NCI-H2171 treated with DMSO at 0.1 percent for 48 hours (cell line): ENCODE data around the gene IFITM5.
"Not testable (repeated sequence)": the region's sequence is repeated elsewhere in the genome, so short reads cannot be mapped to it uniquely, and the experiment has no call there.

ENCODE experiments used
- DNase-seq: peaks from one replicate; lab custom pipeline; 2025; lab: John Stamatoyannopoulos, UW

IFITM5 gene

GRCh38 chr11:295351-296170 lies 3.8 kb downstream of the IFITM5 start:
- no peak for DNase-seq

GRCh38 chr11:294780-295179 lies 4.5 kb downstream of the IFITM5 start:
- no peak for DNase-seq

GRCh38 chr11:293852-294661 lies 5.3 kb downstream of the IFITM5 start:
- no peak for DNase-seq

DNA sequence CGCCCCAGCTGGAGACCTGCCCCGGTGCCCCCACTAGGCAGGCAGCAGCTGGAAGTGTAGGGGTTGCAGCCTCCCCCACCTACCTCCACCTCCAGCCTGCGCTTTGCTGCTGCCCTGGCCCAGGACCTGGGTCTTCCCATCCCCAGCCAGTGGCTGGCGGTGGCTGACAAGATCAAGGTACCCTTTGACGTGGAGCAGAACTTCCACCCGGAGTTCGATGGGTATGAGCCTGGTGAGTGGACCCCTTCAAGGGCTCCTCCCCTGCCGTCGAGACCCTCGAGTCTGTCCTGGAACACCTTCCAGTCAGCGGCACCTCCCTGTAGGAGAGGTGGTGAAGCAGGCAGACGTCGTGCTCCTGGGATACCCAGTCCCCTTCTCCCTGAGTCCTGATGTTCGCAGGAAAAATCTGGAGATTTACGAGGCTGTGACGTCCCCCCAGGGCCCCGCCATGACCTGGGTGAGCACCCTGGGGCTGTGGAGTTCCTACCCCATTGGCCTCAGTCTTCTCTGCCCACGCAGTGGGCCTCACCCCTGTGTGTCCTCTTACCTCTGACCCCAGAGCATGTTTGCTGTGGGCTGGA lies 6.0 kb downstream of the IFITM5 start:
- no peak for DNase-seq

DNA sequence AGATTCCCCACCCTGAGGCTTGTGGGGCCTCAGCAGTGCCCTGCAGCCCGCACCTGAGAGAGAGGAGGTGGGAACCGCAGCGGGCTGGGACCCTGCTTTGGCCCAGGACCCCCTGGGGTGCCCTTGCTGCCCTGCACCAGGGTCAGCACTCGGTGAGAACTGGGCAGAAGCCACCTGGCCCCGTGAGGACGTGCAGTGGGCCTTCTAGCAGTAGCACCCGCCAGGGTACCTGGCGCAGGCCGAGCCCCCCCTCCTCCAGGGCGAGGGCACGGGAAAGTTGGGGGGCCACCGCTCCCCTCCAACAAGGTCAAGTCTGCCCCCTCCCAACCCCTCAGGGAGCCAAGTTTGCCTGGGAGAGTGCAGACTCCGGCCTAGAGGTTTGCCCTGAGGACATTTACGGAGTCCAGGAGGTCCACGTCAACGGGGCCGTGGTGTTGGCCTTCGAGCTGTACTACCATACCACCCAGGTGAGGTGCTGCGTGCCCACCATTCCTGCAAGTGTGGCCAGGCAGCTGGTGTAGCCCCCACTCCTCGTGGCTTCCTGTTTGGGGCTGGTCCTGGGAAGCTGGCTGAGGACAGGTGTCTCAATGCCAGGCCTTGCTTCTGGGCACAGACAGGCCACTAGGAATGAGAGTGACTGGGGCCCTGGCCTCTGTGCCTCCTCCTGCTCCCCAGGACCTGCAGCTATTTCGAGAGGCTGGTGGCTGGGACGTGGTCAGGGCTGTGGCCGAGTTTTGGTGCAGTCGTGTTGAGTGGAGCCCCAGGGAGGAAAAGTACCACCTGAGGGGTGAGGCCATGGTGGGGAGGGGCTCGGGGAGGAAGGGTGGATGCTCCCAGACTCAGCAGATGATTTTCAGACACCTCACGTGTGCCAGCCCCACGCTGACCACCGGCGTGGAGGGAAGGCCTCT lies 6.9 kb downstream of the IFITM5 start:
- no peak for DNase-seq

DNA sequence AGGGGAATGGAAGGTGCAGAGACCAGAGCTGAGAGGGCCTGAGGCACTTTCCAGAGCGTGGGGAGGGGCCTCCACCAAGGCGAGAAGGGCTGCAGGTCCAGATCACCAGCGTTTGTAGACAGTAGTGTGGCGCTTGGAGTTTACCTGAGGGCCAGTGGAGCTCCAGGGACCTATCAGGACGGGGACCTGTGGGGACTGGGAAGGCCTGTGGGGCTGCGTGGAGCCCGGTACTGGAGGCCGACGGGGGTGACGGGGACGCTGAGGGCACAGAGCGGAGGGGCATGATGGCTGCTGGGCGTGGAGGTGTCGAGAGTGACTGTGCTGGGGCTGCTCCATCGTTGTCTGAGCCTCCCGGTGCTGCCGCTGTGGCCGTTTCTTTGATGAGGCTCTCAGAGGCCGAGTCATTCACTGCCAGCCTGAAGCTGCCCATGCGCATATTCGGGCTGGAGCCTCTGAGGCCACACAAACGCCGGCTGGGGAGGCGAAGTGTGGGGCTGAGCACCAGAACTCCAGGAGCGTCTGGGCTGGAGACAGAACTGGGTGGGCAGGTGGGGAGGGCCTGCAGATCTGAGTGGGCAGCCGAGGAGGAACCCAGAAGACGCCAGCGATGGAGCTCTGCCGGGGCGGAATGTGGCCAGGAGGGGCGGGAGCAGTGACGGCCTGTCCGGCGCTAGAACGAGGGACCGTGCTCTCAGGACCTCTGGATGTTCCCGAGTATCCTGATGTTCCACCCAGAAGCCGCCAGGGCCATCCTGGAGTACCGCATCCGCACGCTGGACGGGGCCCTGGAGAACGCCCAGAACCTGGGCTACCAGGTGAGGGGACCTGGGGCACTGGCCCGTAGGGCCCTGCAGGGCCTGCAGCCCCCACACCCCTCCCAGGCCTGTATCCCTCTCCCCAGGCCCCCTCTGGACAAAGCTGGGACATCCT lies 7.8 kb downstream of the IFITM5 start:
- no peak for DNase-seq

- no peak for DNase-seq
Observed at GRCh38 chr11:290621-291231, 8.6 kb downstream of the IFITM5 start.

DNA sequence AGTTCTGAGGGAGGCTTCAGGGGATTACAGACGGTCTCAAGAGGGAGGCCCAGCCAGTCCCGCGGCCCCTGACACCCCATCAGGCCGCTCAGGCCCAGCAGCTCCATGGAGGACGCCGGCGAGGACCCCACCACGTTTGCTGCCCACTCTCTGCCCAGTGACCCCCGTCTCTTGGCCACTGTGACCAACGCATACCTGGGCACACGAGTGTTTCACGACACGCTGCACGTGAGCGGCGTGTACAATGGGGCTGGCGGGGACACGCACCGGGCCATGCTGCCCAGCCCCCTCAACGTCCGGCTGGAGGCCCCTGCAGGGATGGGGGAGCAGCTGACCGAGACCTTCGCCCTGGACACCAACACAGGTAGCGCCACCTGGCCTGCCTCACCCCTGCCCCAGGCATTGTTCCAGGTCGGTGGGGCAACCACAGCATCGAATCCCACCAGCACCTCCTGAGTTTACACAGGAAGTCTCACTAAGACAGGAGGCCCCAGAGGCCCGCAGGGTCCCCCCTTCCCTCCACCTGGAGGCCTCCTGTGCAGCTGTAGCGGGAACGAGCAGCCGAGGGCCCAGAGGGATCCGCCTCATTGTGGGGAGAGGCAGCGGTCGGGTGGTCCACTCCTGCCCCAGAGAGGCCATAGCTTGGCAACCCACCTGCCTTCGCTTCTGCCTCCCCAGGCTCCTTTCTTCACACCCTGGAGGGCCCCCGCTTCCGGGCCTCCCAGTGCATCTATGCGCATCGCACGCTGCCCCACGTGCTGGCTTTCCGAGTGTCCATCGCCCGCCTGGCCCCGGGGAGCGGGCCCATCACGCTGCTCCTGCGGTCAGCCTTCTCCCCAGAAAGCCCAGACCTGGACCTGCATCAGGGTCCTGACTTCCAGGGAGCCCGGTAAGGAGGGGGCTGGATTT lies 9.4 kb downstream of the IFITM5 start:
- DNase-seq = no peak

GRCh38 chr11:289398-289711 lies 10.0 kb downstream of the IFITM5 start:
- DNase-seq = no peak

DNA sequence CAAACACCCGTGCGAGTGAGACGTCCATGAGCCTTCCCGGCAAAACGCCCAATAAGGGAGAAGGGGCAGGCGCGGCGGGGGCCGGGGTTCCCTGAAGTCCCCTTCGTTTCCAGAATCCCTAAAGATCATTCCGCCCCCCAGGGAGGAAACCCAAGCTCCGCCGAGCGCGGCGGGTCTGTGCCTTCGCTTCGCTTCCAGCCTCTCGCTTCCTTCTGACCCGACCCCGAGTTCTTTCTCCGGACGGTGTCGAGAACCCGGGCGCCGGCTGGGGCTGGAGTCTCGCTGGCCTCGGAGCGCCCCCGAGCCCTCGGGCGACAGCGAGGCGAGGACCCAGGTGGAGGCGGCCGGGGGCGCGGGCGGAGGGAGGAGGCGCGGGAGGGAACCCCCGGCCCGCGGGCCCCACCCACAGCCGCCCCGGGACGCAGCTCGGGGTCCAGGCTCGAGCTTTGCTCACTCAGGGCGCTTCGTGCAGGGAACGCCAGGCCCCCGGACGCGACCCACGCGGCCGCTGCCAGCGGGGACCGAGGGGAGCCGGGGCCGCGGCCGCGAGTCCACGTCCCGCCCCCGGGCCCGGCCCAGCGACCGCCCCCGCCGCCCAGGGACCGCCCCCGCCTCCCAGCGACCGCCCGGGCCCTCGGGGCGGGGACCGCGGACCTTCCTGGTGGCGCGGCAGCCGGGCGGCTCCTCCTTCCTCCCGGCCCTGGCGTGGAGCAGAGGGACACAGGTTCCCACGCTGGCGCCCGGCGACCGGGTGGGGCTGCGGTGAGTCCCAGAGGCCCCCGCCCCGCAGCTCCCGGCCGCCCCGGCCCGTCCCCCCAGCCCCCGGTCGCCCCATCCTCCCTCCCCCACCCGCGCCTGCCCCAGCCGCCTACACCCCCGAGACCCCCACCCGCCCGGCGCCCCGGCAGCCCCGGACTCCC lies 10.6 kb downstream of the IFITM5 start, which contains the start of gene PGGHG:
PGGHG (plus strand) TSS at position 649 of the 920 bp plus-strand sequence. CDS start 691 bp downstream, outside the sequence.
- DNase-seq = no peak

- DNase-seq = no peak
Observed at GRCh38 chr11:287821-288477, 11.4 kb downstream of the IFITM5 start.

DNA sequence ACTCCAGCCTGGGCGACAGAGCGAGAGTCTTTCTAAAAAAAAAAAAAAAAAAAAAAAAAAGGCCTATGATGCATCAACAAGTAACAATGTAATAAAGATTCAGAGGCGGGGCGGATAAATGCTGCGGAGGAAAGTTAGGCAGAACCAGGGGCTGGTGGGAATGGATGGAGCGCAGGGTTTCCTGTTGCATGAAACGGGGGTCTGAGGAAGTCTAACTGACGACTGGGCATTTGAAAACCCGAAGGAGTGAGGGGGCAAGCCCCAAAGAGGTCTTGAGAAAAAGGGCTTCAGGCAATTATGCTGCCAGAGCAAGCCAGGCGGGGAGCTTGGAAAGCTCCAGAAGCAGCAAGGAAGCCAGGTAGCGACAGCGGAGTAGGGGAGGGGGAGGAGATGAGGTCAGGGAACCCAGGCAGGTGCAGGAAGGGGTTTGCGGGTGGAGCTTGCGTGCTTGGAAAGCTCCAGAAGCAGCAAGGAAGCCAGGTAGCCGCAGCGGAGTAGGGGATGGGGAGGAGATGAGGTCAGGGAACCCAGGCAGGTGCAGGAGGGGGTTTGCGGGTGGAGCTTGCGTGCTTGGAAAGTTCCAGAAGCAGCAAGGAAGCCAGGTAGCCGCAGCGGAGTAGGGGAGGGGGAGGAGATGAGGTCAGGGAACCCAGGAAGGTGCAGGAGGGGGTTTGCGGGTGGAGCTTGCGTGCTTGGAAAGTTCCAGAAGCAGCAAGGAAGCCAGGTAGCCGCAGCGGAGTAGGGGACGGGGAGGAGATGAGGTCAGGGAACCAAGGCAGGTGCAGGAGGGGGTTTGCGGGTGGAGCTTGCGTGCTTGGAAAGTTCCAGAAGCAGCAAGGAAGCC lies 12.1 kb downstream of the IFITM5 start:
- not testable (repeated sequence) for DNase-seq

DNA sequence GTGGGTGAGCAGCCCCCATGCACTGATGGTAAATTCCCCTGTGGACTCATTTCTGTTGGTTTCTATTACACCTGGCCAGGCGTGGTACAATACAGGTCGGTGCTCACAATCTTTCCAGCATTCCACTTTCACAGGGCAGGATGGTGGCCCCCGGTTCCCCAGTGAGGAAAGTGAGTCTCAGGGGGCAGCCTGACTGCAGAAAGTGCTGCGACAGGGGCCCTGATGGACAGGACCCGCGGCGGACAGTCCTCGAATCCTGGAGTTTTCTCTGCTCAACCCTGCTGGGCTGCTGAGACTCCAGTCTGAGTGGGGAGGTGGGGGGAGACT lies 13.5 kb downstream of the IFITM5 start:
- DNase-seq = no peak

GRCh38 chr11:285021-285893 lies 14.1 kb downstream of the IFITM5 start:
- no peak for DNase-seq

GRCh38 chr11:284105-285020 lies 15.0 kb downstream of the IFITM5 start:
- no peak for DNase-seq
